ENCODE data around the gene IVL.

IVL gene

GRCh38 chr1:152907686-152908601 lies at the start of gene IVL:
Gene IVL, plus strand, starts transcription at chr1:152908546. Its CDS starts 1,252 bp downstream, at chr1:152909798.
- H3K36me3 ChIP-seq (ENCODE audit: insufficient read depth, low read length), result no peaks in the 10 kb centered on the region
- H3K4me3 ChIP-seq (ENCODE audit: low read length), result no peak within 1 kb of the TSS
- no peaks in the 10 kb centered on the region for H3K4me1 ChIP-seq (ENCODE audit: insufficient read depth, low read length)
- H3K9me3 ChIP-seq (ENCODE audit: low read length), result no peaks in the 10 kb centered on the region
- no peaks in the 10 kb centered on the region for H3K27me3 ChIP-seq (ENCODE audit: insufficient read depth, low read length)
- no peak within 1 kb of the TSS for H2AFZ ChIP-seq (ENCODE audit: low read depth, low read length)

GRCh38 chr1:152859696-152860095 lies 48.6 kb upstream of the IVL start, which contains the start of gene LCE7A:
Gene LCE7A, plus strand, starts transcription at chr1:152859996. Its CDS starts 702 bp downstream, at chr1:152860698.
- no peaks in the 10 kb centered on the region for H3K27me3 ChIP-seq (ENCODE audit: insufficient read depth, low read length)
- H3K4me3 ChIP-seq (ENCODE audit: low read length), result no peak within 1 kb of the TSS
- H3K9me3 ChIP-seq (ENCODE audit: low read length), result no peaks in the 10 kb centered on the region
- no peaks in the 10 kb centered on the region for H3K4me1 ChIP-seq (ENCODE audit: insufficient read depth, low read length)
- H3K36me3 ChIP-seq (ENCODE audit: insufficient read depth, low read length), result no peaks in the 10 kb centered on the region
- H2AFZ ChIP-seq (ENCODE audit: low read depth, low read length), result no peak within 1 kb of the TSS

- Histone ChIP-seq H3K4me3 (ENCODE audit: low read length) (no peak overlapping the region), H3K27me3 (ENCODE audit: insufficient read depth, low read length) (no peaks in the 10 kb centered on the region), H2AFZ (ENCODE audit: low read depth, low read length) (no peak overlapping the region), H3K36me3 (ENCODE audit: insufficient read depth, low read length) (no peaks in the 10 kb centered on the region), H3K9me3 (ENCODE audit: low read length) (no peaks in the 10 kb centered on the region), H3K4me1 (ENCODE audit: insufficient read depth, low read length) (no peaks in the 10 kb centered on the region)
Measured at GRCh38 chr1:152860129-152860528, 48.2 kb upstream of the IVL start.

- no peaks in the 10 kb centered on the region for H3K9me3 ChIP-seq (ENCODE audit: low read length)
- no peaks in the 10 kb centered on the region for H3K36me3 ChIP-seq (ENCODE audit: insufficient read depth, low read length)
- H3K27me3 ChIP-seq (ENCODE audit: insufficient read depth, low read length), result no peaks in the 10 kb centered on the region
- H3K4me3 ChIP-seq (ENCODE audit: low read length), result no peak overlapping the region
- no peak overlapping the region for H2AFZ ChIP-seq (ENCODE audit: low read depth, low read length)
- H3K4me1 ChIP-seq (ENCODE audit: insufficient read depth, low read length), result no peaks in the 10 kb centered on the region
Measured at GRCh38 chr1:152861374-152861773, 47.0 kb upstream of the IVL start.

GRCh38 chr1:152864443-152864842 lies 43.9 kb upstream of the IVL start:
- H2AFZ ChIP-seq (ENCODE audit: low read depth, low read length), result no peak overlapping the region
- H3K36me3 ChIP-seq (ENCODE audit: insufficient read depth, low read length), result no peaks in the 10 kb centered on the region
- H3K4me1 ChIP-seq (ENCODE audit: insufficient read depth, low read length), result no peaks in the 10 kb centered on the region
- H3K9me3 ChIP-seq (ENCODE audit: low read length), result no peaks in the 10 kb centered on the region
- H3K4me3 ChIP-seq (ENCODE audit: low read length), result no peak overlapping the region
- no peaks in the 10 kb centered on the region for H3K27me3 ChIP-seq (ENCODE audit: insufficient read depth, low read length)

- H3K9me3 ChIP-seq (ENCODE audit: low read length), result no peaks in the 10 kb centered on the region
Measured at GRCh38 chr1:152866321-152866720, 42.0 kb upstream of the IVL start.

GRCh38 chr1:152869808-152870419 lies 38.4 kb upstream of the IVL start:
- Histone ChIP-seq H3K27me3 (ENCODE audit: insufficient read depth, low read length) (no peaks in the 10 kb centered on the region), H3K36me3 (ENCODE audit: insufficient read depth, low read length) (no peaks in the 10 kb centered on the region), H3K4me3 (ENCODE audit: low read length) (no peak overlapping the region), H2AFZ (ENCODE audit: low read depth, low read length) (no peak overlapping the region), H3K9me3 (ENCODE audit: low read length) (no peaks in the 10 kb centered on the region), H3K4me1 (ENCODE audit: insufficient read depth, low read length) (no peaks in the 10 kb centered on the region)

More at GRCh38 chr1:152866321-152866720, 42.0 kb upstream of the IVL start:
- no peak overlapping the region for H3K4me3 ChIP-seq (ENCODE audit: low read length)
- H3K36me3 ChIP-seq (ENCODE audit: insufficient read depth, low read length), result no peaks in the 10 kb centered on the region
- H3K27me3 ChIP-seq (ENCODE audit: insufficient read depth, low read length), result no peaks in the 10 kb centered on the region
- no peaks in the 10 kb centered on the region for H3K4me1 ChIP-seq (ENCODE audit: insufficient read depth, low read length)
- no peak overlapping the region for H2AFZ ChIP-seq (ENCODE audit: low read depth, low read length)

- H3K27me3 ChIP-seq (ENCODE audit: insufficient read depth, low read length), result no peaks in the 10 kb centered on the region
- no peak overlapping the region for H3K4me3 ChIP-seq (ENCODE audit: low read length)
- H3K36me3 ChIP-seq (ENCODE audit: insufficient read depth, low read length), result no peaks in the 10 kb centered on the region
- H3K9me3 ChIP-seq (ENCODE audit: low read length), result no peaks in the 10 kb centered on the region
- H3K4me1 ChIP-seq (ENCODE audit: insufficient read depth, low read length), result no peaks in the 10 kb centered on the region
- no peak overlapping the region for H2AFZ ChIP-seq (ENCODE audit: low read depth, low read length)
Measured at GRCh38 chr1:152870831-152871730, 37.3 kb upstream of the IVL start.

- Histone ChIP-seq H3K4me3 (ENCODE audit: low read length) (no peak overlapping the region), H2AFZ (ENCODE audit: low read depth, low read length) (no peak overlapping the region), H3K9me3 (ENCODE audit: low read length) (no peaks in the 10 kb centered on the region), H3K4me1 (ENCODE audit: insufficient read depth, low read length) (no peaks in the 10 kb centered on the region), H3K36me3 (ENCODE audit: insufficient read depth, low read length) (no peaks in the 10 kb centered on the region), H3K27me3 (ENCODE audit: insufficient read depth, low read length) (no peaks in the 10 kb centered on the region)
Measured at GRCh38 chr1:152871731-152872126, 36.6 kb upstream of the IVL start.

GRCh38 chr1:152873495-152873894 lies 34.9 kb upstream of the IVL start:
- no peaks in the 10 kb centered on the region for H3K9me3 ChIP-seq (ENCODE audit: low read length)
- no peaks in the 10 kb centered on the region for H3K4me1 ChIP-seq (ENCODE audit: insufficient read depth, low read length)
- no peaks in the 10 kb centered on the region for H3K27me3 ChIP-seq (ENCODE audit: insufficient read depth, low read length)
- H3K36me3 ChIP-seq (ENCODE audit: insufficient read depth, low read length), result no peaks in the 10 kb centered on the region
- no peak overlapping the region for H3K4me3 ChIP-seq (ENCODE audit: low read length)
- H2AFZ ChIP-seq (ENCODE audit: low read depth, low read length), result no peak overlapping the region

- H3K4me3 ChIP-seq (ENCODE audit: low read length), result no peak overlapping the region
- no peak overlapping the region for H2AFZ ChIP-seq (ENCODE audit: low read depth, low read length)
- no peaks in the 10 kb centered on the region for H3K9me3 ChIP-seq (ENCODE audit: low read length)
- H3K4me1 ChIP-seq (ENCODE audit: insufficient read depth, low read length), result no peaks in the 10 kb centered on the region
- no peaks in the 10 kb centered on the region for H3K36me3 ChIP-seq (ENCODE audit: insufficient read depth, low read length)
- H3K27me3 ChIP-seq (ENCODE audit: insufficient read depth, low read length), result no peaks in the 10 kb centered on the region
Measured at GRCh38 chr1:152876827-152877226, 31.5 kb upstream of the IVL start.

GRCh38 chr1:152878042-152878441 lies 30.3 kb upstream of the IVL start, which contains the start of gene SMCP:
Gene SMCP, plus strand, starts transcription at chr1:152878322. Its CDS starts 6,101 bp downstream, at chr1:152884423.
- Histone ChIP-seq H3K36me3 (ENCODE audit: insufficient read depth, low read length) (no peaks in the 10 kb centered on the region), H2AFZ (ENCODE audit: low read depth, low read length) (no peak within 1 kb of the TSS), H3K4me3 (ENCODE audit: low read length) (no peak within 1 kb of the TSS), H3K27me3 (ENCODE audit: insufficient read depth, low read length) (no peaks in the 10 kb centered on the region), H3K9me3 (ENCODE audit: low read length) (no peaks in the 10 kb centered on the region), H3K4me1 (ENCODE audit: insufficient read depth, low read length) (no peaks in the 10 kb centered on the region)

Measured in neuron (in vitro differentiated cells).